Epithelial cell of proximal tubule (primary cell): Measurements from ENCODE around the gene ACKR3. TPM values are rescaled to one million over a fixed set of nuclear protein-coding genes. Genes with fewer than 3 reads are reported as not detected.

Experiments
- DNase-seq: peaks from one replicate; pipeline ENCODE4 v3.0.0-alpha.2; 2011; ENCODE audit warnings: low read depth
- H3K4me3 ChIP-seq: 2 replicates; pipeline ENCODE4 v1.5.1; 2011; ENCODE audit warnings: low read depth, mild to moderate bottlenecking, low read length
- CTCF ChIP-seq: conservative IDR thresholded peaks from 2 replicates; pipeline ENCODE4 v1.5.1; 2012; ENCODE audit warnings: low read depth, mild to moderate bottlenecking, low read length
- total RNA-seq: library from RNA; depleted of rRNA; stranded (reverse); fragments of >200 nt; gene quantifications from 2 replicates; pipeline ENCODE4 v1.2.3, GENCODE V29; 2015

The ACKR3 gene
- total RNA-seq, 1 donor from 2014 or later = not detected

- DNase-seq = no peak
- no peak overlapping the region for H3K4me3 ChIP-seq
- no peak for TF ChIP-seq CTCF
Measured at GRCh38 chr2:236606023-236606422, 36.4 kb downstream of the ACKR3 start.

- no peak for DNase-seq
- no peak overlapping the region for H3K4me3 ChIP-seq
- TF ChIP-seq CTCF = peak; percentile 26
Measured at GRCh38 chr2:236607471-236608187, 38.0 kb downstream of the ACKR3 start.

GRCh38 chr2:236608188-236608525, 38.5 kb downstream of the ACKR3 start:
- no peak for DNase-seq
- no peak for TF ChIP-seq CTCF
- H3K4me3 ChIP-seq = no peak overlapping the region

- no peak overlapping the region for H3K4me3 ChIP-seq
- DNase-seq = no peak
- no peak for TF ChIP-seq CTCF
Measured at GRCh38 chr2:236608710-236609109, 39.1 kb downstream of the ACKR3 start.

- DNase-seq = no peak
- H3K4me3 ChIP-seq = no peak overlapping the region
- TF ChIP-seq CTCF = no peak
Measured at GRCh38 chr2:236610991-236611821, 41.6 kb downstream of the ACKR3 start.

- no peak overlapping the region for H3K4me3 ChIP-seq
- no peak for TF ChIP-seq CTCF
- DNase-seq = no peak
Measured at GRCh38 chr2:236612737-236613136, 43.1 kb downstream of the ACKR3 start.

GRCh38 chr2:236613612-236614011, 44.0 kb downstream of the ACKR3 start:
- H3K4me3 ChIP-seq = no peak overlapping the region
- TF ChIP-seq CTCF = no peak
- DNase-seq = no peak
